ENCODE measurements around the gene RBM18.

DNA sequence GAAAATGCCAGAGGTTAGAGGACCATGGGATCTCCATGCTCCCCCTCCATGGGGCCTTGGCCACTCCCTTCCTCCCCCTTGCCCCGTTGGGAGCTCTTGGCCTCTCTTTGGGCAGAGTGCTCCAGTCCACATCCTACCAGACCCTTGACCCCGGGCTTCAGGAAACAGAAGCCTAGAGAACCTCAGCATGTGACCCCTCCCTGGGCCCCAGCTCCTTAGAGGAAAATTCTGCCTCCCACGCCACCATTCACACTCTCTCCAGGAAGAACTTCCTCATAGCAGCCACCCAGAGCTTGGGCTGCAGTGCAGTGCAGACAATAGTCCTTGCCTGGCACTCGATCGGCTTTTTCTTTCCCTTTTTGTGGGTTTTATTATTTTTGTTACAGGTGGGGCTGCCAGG is 41.8 kb downstream of the RBM18 start:
- TF ChIP-seq, protein P1, sequence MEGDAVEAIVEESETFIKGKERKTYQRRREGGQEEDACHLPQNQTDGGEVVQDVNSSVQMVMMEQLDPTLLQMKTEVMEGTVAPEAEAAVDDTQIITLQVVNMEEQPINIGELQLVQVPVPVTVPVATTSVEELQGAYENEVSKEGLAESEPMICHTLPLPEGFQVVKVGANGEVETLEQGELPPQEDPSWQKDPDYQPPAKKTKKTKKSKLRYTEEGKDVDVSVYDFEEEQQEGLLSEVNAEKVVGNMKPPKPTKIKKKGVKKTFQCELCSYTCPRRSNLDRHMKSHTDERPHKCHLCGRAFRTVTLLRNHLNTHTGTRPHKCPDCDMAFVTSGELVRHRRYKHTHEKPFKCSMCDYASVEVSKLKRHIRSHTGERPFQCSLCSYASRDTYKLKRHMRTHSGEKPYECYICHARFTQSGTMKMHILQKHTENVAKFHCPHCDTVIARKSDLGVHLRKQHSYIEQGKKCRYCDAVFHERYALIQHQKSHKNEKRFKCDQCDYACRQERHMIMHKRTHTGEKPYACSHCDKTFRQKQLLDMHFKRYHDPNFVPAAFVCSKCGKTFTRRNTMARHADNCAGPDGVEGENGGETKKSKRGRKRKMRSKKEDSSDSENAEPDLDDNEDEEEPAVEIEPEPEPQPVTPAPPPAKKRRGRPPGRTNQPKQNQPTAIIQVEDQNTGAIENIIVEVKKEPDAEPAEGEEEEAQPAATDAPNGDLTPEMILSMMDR (IDR thresholded peaks at IDR 0.05; ENCODE audit: insufficient read depth, low read length, poor library complexity, severe bottlenecking) = no peak
- no peak for TF ChIP-seq EZH2phosphoT487 (conservative IDR thresholded peaks at IDR 0.05; ENCODE audit: low read length)

Measured in SU-DHL-6 (cell line).